Neural crest cell (in vitro differentiated cells): ENCODE data around the gene SAMD13. TPM values are rescaled to one million over a fixed set of nuclear protein-coding genes. Genes with fewer than 3 reads are reported as not detected.

Experiments
- DNase-seq: peaks from one replicate; pipeline ENCODE4 v3.0.0; 2021; ENCODE audit warnings: low read depth, mixed read lengths, low spot score
- H3K27ac Mint-ChIP-seq: one replicate; pipeline ENCODE4 v1.8.0; 2021; ENCODE audit warnings: mild to moderate bottlenecking, mixed read lengths; ENCODE audit not compliant: unreplicated experiment
- H3K27me3 Mint-ChIP-seq: 2 replicates; pipeline ENCODE4 v1.8.0; 2021; ENCODE audit warnings: low read depth, mild to moderate bottlenecking, mixed read lengths
- H3K36me3 Mint-ChIP-seq: 2 replicates; pipeline ENCODE4 v1.8.0; 2021; ENCODE audit warnings: low read depth, mild to moderate bottlenecking, mixed read lengths
- H3K4me1 Mint-ChIP-seq: 2 replicates; pipeline ENCODE4 v1.8.0; 2021; ENCODE audit warnings: mixed read lengths
- H3K4me3 Mint-ChIP-seq: one replicate; pipeline ENCODE4 v1.8.0; 2021; ENCODE audit warnings: mild to moderate bottlenecking, mixed read lengths
- H3K9me3 Mint-ChIP-seq: 2 replicates; pipeline ENCODE4 v1.8.0; 2021; ENCODE audit warnings: mixed read lengths
- total RNA-seq: library from RNA; stranded (reverse); gene quantifications from 2 replicates; pipeline ENCODE4 v1.2.1, GENCODE V29; 2021
- TF ChIP-seq, protein P1 (sequence below): fragments of 200-600 bp; sonication (generic); conservative IDR thresholded peaks from 2 replicates; pipeline ENCODE4 v1.5.0; 2021; ENCODE audit warnings: antibody characterized with exemption, mild to moderate bottlenecking

The SAMD13 gene
- total RNA-seq, 1 donor from 2014 or later, result 2.3 TPM

DNA sequence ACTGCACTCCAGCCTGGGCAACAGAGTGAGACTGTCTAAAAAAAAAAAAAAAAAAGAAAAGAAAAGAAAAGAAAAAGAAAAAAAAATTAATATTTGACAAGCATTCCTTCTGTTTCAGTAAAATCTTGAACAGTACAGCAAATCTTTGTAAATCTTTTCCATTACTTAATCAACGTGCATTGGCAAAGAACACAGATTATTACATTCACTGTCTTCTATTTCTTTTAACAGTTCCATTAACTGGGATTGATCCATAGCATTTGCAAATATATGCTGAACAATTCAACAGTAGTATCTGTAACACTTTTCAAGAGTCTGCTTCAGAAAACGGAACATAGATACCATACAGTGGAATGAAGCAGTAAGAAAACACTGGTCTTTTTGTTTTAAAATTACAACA is 9.8 kb downstream of the SAMD13 start:
- Mint-ChIP-seq H3K9me3 (peaks cover 6% of the 10 kb centered on the region), H3K27me3 (no peaks in the 10 kb centered on the region), H3K4me1 (no peaks in the 10 kb centered on the region), H3K4me3 (no peak overlapping the region), H3K36me3 (peaks cover 5% of the 10 kb centered on the region), H3K27ac (no peak overlapping the region)
- no peak for DNase-seq
- TF ChIP-seq, protein P1, sequence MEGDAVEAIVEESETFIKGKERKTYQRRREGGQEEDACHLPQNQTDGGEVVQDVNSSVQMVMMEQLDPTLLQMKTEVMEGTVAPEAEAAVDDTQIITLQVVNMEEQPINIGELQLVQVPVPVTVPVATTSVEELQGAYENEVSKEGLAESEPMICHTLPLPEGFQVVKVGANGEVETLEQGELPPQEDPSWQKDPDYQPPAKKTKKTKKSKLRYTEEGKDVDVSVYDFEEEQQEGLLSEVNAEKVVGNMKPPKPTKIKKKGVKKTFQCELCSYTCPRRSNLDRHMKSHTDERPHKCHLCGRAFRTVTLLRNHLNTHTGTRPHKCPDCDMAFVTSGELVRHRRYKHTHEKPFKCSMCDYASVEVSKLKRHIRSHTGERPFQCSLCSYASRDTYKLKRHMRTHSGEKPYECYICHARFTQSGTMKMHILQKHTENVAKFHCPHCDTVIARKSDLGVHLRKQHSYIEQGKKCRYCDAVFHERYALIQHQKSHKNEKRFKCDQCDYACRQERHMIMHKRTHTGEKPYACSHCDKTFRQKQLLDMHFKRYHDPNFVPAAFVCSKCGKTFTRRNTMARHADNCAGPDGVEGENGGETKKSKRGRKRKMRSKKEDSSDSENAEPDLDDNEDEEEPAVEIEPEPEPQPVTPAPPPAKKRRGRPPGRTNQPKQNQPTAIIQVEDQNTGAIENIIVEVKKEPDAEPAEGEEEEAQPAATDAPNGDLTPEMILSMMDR, result no peak

DNA sequence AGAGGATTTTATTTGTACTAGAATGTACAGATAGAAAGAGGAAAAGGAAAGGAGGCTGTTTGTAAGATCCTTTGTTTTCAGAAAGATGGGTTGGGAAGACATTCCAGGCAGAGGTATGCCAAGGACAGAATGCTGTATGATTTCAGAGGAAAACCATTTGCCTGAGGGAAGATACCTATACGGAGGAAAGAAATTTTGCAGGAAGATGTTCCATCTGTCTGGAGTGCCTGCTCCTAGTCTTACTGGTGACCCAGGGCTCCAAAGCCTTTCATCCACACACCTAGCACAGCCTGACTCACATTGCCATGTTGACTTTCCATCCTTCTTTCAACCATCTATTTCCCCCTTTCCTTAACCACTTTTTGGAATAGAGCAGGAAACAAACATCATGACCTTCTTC is 18.2 kb downstream of the SAMD13 start:
- no peak for DNase-seq
- H3K9me3 Mint-ChIP-seq, result peaks cover 7% of the 10 kb centered on the region
- H3K36me3 Mint-ChIP-seq, result no peaks in the 10 kb centered on the region
- no peaks in the 10 kb centered on the region for H3K27me3 Mint-ChIP-seq
- no peak overlapping the region for H3K27ac Mint-ChIP-seq
- TF ChIP-seq, protein P1, result no peak
- H3K4me3 Mint-ChIP-seq, result no peak overlapping the region
- no peaks in the 10 kb centered on the region for H3K4me1 Mint-ChIP-seq

DNA sequence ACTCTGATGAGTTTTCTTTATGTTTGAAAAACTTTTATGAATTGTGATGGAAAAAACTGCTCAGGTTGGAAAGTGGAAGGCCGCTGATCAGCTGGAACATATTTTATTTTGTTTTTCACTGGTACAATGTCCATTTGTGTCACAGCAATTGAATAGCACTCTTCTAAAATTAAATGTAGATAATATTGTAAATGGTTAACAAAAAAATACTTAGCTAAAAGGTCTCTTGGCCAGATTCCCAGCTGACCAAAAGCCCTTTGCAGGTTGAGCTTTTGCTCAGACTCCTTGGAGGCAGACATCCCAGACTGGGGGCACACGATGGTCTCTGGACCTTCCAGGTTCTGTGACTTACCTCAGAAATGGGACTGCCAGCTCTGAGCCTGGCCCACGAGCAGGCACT is 26.3 kb downstream of the SAMD13 start:
- H3K27me3 Mint-ChIP-seq, result no peaks in the 10 kb centered on the region
- no peaks in the 10 kb centered on the region for H3K4me1 Mint-ChIP-seq
- peaks cover 14% of the 10 kb centered on the region for H3K9me3 Mint-ChIP-seq
- TF ChIP-seq, protein P1, result no peak
- peaks cover 15% of the 10 kb centered on the region for H3K36me3 Mint-ChIP-seq
- DNase-seq, result no peak
- H3K4me3 Mint-ChIP-seq, result no peak overlapping the region
- no peak overlapping the region for H3K27ac Mint-ChIP-seq

DNA sequence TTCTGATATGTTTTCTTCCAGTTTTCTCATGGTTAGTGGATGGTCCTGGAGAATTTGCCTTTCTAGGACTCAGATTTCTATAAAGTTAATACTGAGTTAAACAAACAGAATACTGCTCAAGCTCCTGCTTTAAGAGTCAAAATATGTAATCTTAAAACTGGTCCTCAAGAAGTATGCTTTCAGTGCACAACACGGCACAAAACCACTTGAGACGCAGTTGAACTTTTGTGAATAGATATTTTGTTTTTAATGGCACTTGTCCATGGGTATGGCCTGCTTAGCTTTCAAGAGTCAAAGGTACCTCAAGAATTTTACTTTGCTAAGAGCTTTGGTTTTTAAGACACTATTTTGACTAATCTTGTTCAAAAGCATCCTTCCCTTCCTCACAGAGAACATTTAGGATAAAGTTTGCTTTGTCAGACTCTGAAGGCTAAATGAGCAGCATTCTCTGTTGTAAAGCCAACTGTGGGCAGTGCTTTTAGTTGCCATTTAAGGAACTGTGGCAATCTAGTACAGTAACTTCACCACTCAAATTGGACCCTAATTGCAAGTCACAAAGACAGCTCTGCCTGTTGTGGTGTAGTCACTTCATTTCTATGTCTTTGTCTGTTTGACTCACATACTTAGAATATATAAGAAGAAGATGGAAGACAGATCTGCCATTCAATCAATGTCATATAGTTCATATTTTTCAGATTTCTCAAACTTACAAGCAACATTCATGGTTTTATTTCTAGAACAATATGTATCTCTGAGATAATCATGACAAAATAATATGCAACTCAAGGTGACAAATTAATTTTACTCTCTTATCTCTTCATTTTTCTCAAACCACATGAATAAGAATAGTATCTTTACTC is 28.8 kb downstream of the SAMD13 start:
- TF ChIP-seq, protein P1, result no peak
- Mint-ChIP-seq H3K36me3 (peaks cover 12% of the 10 kb centered on the region), H3K4me3 (no peak overlapping the region), H3K27ac (no peak overlapping the region), H3K9me3 (peaks cover 27% of the 10 kb centered on the region), H3K4me1 (no peaks in the 10 kb centered on the region), H3K27me3 (no peaks in the 10 kb centered on the region)
- no peak for DNase-seq

DNA sequence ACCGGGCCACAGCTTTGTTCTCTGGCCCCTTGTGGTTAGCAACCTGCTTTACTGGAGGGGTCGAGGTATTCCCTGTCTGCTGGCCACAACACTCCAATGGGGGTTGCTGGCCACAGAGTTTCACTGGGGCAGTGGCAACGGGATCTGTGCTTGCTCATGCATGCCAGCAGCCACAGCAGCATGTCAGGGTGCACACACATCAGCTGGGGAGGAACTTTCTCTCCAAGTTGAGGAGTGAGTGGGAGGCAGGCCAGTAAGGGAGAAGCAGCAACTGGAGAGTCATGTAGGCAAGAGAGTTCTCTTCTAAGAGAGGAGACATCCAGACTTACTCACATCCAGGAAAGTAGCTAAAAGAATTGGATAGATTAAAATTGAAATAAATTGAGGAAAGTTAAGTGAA is 38.0 kb downstream of the SAMD13 start:
- H3K27me3 Mint-ChIP-seq, result no peaks in the 10 kb centered on the region
- no peak for DNase-seq
- TF ChIP-seq, protein P1, result no peak
- H3K27ac Mint-ChIP-seq, result no peak overlapping the region
- peaks cover 23% of the 10 kb centered on the region for H3K9me3 Mint-ChIP-seq
- H3K36me3 Mint-ChIP-seq, result peaks cover 18% of the 10 kb centered on the region
- H3K4me3 Mint-ChIP-seq, result no peak overlapping the region
- no peaks in the 10 kb centered on the region for H3K4me1 Mint-ChIP-seq
